Suppressor macrophage treated with lipopolysaccharide for 4 hours (primary cell): ENCODE results near the gene PRKRA.
"Not testable (repeated sequence)": the region's sequence is repeated elsewhere in the genome, so short reads cannot be mapped to it uniquely, and the experiment has no call there.

Experiments
- DNase-seq: peaks from one replicate; pipeline ENCODE4 v3.0.0-alpha.2; 2020

PRKRA gene

GRCh38 chr2:178450774-178451525 is at the start of gene PRKRA, which contains the start of gene PJVK:
Gene PRKRA, minus strand, starts transcription at chr2:178451175. Its CDS starts 145 bp downstream, at chr2:178451030.
Gene PJVK, plus strand, starts transcription at chr2:178451378. Its CDS starts 2,032 bp downstream, at chr2:178453410.
- DNase-seq, result peak; percentile 99

- DNase-seq, result no peak
These were observed 48.7 kb upstream of the PRKRA start for GRCh38 chr2:178499640-178500039.

GRCh38 chr2:178498137-178498536 is 47.2 kb upstream of the PRKRA start:
- DNase-seq, result no peak

GRCh38 chr2:178496049-178496448 is 45.1 kb upstream of the PRKRA start:
- DNase-seq, result no peak

GRCh38 chr2:178491612-178492011 is 40.6 kb upstream of the PRKRA start:
- no peak for DNase-seq

- DNase-seq, result no peak
These were observed 34.4 kb upstream of the PRKRA start for GRCh38 chr2:178485356-178485755.

GRCh38 chr2:178484245-178485041 is 33.5 kb upstream of the PRKRA start:
- no peak for DNase-seq

GRCh38 chr2:178482437-178482836 is 31.5 kb upstream of the PRKRA start:
- DNase-seq, result no peak

- peak; percentile 97 for DNase-seq
These were observed 29.5 kb upstream of the PRKRA start, which contains the start of gene PLEKHA3 for GRCh38 chr2:178480227-178481181. Gene PLEKHA3, plus strand, starts transcription at chr2:178480457. Its CDS starts 413 bp downstream, at chr2:178480870.

- no peak for DNase-seq
These were observed 28.8 kb upstream of the PRKRA start for GRCh38 chr2:178479758-178480226.

GRCh38 chr2:178479275-178479616 is 28.3 kb upstream of the PRKRA start:
- DNase-seq, result no peak

GRCh38 chr2:178478439-178479274 is 27.7 kb upstream of the PRKRA start, which contains the start of gene FKBP7:
Gene FKBP7, minus strand, starts transcription at chr2:178478600. Its CDS starts 101 bp downstream, at chr2:178478499.
- peak; percentile 90 for DNase-seq

- DNase-seq, result no peak
These were observed 27.1 kb upstream of the PRKRA start for GRCh38 chr2:178478130-178478438.

GRCh38 chr2:178477443-178478129 is 26.6 kb upstream of the PRKRA start:
- DNase-seq, result no peak

- no peak for DNase-seq
These were observed 25.5 kb upstream of the PRKRA start for GRCh38 chr2:178476477-178476876.

- no peak for DNase-seq
These were observed 23.6 kb upstream of the PRKRA start for GRCh38 chr2:178474560-178474959.

GRCh38 chr2:178473931-178474330 is 23.0 kb upstream of the PRKRA start:
- DNase-seq, result no peak

GRCh38 chr2:178473373-178473772 is 22.4 kb upstream of the PRKRA start:
- DNase-seq, result no peak

GRCh38 chr2:178471313-178471712 is 20.3 kb upstream of the PRKRA start:
- not testable (repeated sequence) for DNase-seq

- no peak for DNase-seq
These were observed 18.4 kb upstream of the PRKRA start for GRCh38 chr2:178469219-178469849.
